OCI-LY1 (cell line): ENCODE results near the gene STAC.

Experiments
- CTCF ChIP-seq: fragments of 200-600 bp; sonication (generic), shearing (Covaris generic); IDR thresholded peaks from 2 replicates; pipeline ENCODE4 v1.5.1; 2017; ENCODE audit warnings: mild to moderate bottlenecking, antibody characterized with exemption, low read length, moderate library complexity, mixed read lengths
- EZH2 ChIP-seq: fragments of 200-600 bp; sonication (generic), shearing (Covaris generic); IDR thresholded peaks from 2 replicates; pipeline ENCODE4 v1.8.0; 2017; ENCODE audit warnings: borderline replicate concordance, mixed run types, mild to moderate bottlenecking, antibody characterized with exemption, low read length, moderate library complexity, mixed read lengths

- TF ChIP-seq CTCF: no peak
- no peak for TF ChIP-seq EZH2
These were observed 78.9 kb downstream of the STAC start for GRCh38 chr3:36459177-36459576.
